ENCODE data around the gene RNASE1.
"Not testable (repeated sequence)": the region's sequence is repeated elsewhere in the genome, so short reads cannot be mapped to it uniquely, and the experiment has no call there.

RNASE1 gene

GRCh38 chr14:20802341-20803084, at the start of gene RNASE1:
Gene RNASE1 (minus strand): TSS chr14:20802844. CDS start chr14:20802068, 776 bp downstream.
- peak; percentile 29 for DNase-seq

GRCh38 chr14:20848955-20849570, 46.4 kb upstream of the RNASE1 start:
- no peak for DNase-seq

DNA sequence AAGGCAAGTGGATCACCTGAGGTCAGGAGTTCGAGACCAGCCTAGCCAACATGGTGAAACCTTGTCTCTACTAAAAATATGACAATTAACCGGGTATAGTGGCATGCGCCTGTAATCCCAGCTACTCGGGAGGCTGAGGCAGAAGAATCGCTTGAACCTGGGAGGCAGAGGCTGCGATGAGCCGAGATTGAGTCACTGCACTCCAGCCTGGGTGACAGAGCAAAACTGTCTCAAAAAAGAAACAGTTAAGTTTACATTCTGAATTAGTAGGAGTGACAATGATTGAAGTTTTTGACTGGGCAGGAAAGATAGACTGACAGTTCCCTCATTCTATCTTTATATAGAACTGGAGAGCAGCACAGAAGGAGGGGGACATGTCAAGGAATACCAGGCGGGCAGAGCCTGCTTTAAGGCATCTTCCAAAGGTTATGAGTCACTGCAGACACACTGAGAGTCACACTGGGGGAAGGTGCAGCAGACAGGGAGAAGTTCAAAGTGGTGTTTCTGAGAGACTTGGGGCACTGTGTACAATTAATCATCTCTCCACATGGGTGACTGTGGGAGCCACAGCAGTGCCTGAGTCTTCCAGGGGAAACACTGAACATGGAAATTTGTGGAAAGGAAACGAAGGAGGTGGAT, 45.8 kb upstream of the RNASE1 start:
- no peak for DNase-seq

GRCh38 chr14:20846560-20846959, 43.9 kb upstream of the RNASE1 start:
- DNase-seq, result no peak

DNA sequence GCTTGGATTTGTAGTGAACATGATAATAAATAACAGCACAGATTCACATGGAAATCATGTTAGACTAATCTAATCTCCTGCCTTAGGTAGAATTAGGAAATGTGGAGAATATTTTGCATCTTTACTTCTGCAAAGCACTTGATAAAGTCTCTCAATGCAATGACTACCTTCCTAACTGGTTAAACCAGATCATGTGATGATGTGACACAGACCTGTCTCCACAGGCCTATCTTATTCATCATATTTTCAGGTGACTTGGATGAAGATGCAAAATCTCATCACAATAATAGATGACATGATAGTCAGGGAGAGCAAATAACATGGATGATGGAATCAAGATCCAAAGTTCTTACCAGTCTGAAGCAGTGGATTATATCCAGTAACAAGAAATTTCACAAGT, 38.5 kb upstream of the RNASE1 start:
- no peak for DNase-seq

- no peak for DNase-seq
These were observed 35.2 kb upstream of the RNASE1 start for GRCh38 chr14:20837831-20838230.

GRCh38 chr14:20836668-20837338, 34.2 kb upstream of the RNASE1 start:
- no peak for DNase-seq

GRCh38 chr14:20834899-20835298, 32.3 kb upstream of the RNASE1 start:
- DNase-seq, result no peak

DNA sequence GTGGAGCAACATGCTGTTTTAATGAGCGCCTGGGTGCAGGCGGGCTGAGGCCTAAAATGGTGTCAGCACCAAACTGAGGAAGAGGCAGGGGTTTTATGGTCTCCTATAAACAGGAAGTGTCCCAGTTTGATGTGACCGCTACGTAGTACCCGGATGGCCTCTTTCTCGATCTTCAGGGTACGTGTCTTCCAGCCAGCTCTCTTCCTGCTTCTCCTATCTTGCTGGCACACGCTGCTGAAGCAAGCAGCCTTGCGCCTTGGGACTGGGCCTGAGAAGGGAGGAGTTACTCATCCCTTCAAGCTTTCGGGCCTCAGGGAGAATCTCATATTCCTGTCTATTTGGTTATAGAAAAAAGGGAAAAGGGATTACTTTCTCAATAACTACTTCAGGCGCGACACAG, 28.2 kb upstream of the RNASE1 start:
- no peak for DNase-seq

DNA sequence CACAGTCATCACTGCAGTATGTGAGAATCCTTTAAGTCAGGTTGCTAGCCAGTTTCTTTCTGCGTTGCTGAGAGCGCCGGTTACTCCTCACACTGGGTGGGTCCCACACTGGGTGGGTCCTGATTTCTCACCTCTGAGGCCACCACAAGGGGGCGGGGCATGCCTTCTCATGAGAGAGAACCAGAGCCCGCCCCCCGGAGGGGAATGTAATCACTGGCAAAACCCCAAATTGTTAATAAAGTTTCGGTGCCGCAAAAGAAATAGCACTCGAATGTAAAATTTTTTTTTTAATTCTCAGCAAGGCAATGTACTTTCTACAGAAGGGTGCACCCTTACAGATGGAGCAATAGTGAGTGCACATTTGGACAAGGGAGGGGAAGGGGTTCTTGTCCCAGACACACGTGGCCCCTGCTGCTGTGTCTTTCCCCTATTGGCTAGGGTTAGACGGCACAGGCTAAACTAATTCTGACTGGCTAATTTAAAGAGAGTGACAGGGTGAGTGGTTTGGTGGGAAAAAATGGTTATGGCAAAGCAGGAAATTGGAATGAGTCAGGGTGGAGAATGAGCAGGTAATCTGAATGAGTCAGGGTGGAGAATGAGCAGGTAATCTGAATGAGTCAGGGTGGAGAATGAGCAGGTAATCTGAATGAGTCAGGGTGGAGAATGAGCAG, 25.5 kb upstream of the RNASE1 start:
- DNase-seq, result not testable (repeated sequence)

DNA sequence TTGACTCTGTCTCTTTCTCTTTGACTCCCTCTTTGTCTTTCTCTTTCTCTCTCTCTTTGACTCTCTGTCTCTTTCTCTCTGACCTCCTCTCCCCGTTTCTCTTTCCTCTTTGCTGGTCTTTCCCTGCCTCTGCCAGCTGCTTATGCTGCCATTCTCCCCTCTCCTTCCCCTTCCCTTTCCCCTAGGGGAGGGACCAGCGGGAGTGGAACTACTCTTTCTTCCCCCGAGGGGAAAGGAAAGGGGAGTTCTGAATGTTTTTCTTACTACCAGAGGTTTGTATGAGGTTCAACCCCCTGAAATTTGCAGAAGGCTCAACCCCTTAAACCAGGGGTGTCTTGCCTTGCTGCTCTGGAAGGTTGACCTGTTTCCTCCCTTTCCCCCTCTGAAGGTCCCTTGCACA, 24.7 kb upstream of the RNASE1 start:
- DNase-seq, result no peak

GRCh38 chr14:20826666-20827065, 24.0 kb upstream of the RNASE1 start:
- not testable (repeated sequence) for DNase-seq

DNA sequence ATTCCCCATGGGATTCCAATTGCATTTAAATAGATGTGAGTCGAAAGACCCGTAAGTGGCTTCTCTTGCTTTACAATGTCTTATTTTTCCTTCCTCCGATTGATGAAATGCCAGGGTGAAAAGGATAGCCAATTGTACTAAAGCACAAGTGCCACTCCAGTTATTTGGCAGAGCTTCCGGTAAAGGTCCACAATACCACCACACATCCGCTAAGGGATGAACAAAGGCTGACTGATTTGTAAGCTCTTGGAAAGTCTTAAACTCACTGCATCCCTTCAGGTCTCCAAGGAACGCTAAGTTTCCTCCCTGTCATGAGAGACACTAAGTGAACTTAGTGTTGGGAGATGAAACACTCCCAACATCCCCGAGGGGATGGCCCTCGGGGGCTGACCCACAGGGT, 21.2 kb upstream of the RNASE1 start:
- DNase-seq, result no peak

GRCh38 chr14:20821521-20822108, 19.0 kb upstream of the RNASE1 start:
- peak; percentile 7 for DNase-seq

DNA sequence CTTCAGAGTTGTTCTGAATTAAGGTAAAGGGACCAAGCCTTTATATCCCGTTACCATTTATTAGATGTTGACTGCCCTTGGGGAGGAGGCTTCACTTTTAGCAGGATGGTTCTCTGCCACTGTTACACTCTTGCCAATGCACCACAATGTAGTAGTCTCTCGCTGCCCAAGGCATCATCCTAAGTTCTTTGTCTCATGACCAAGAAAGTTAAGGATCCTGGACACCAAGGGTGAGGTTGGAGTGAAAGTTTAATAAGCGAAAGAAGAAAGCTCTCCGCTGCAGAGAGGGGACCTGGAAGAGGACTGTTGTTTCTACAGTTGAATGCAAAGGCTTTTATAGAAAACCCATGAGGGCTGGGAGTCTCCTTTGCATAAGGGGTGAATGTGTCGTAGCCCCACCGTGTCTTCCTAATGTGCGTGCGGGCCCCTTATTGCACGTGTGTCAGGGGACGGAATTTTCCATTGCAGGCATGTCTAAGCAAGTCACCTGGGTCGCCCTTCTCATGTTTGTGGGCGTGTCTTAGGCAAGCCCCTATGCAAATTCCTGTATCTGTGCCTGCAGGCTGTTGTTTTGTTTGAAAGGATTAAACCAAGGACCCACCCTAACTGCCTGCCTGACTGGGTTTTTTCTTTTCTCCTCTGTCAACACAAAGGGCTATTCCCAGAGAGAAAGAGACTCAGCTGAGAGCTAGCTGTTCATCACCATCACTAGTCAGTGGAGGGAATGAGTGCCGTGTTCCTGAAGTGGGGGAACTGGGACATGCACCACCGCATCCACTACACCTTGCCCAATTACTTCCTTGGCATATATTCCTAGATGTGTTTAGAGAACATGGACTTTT, 17.6 kb upstream of the RNASE1 start:
- no peak for DNase-seq

GRCh38 chr14:20818861-20819260, 16.2 kb upstream of the RNASE1 start:
- DNase-seq, result no peak

- not testable (repeated sequence) for DNase-seq
These were observed 13.3 kb upstream of the RNASE1 start for GRCh38 chr14:20815946-20816345.

GRCh38 chr14:20811986-20812975, 9.6 kb upstream of the RNASE1 start:
- DNase-seq, result no peak

- DNase-seq, result no peak
These were observed 7.3 kb upstream of the RNASE1 start for GRCh38 chr14:20809917-20810316.

GRCh38 chr14:20808162-20808483, 5.5 kb upstream of the RNASE1 start:
- DNase-seq, result no peak

Measured in NCI-H226 (cell line).